ENCODE results near the gene MYO18A. TPM values are rescaled to one million over a fixed set of nuclear protein-coding genes. Genes with fewer than 3 reads are reported as not detected.
"Not testable (repeated sequence)": the region's sequence is repeated elsewhere in the genome, so short reads cannot be mapped to it uniquely, and the experiment has no call there.

The MYO18A gene
- total RNA-seq, 2 donors from 2014 or later = 43.8 to 56.7 TPM

DNA sequence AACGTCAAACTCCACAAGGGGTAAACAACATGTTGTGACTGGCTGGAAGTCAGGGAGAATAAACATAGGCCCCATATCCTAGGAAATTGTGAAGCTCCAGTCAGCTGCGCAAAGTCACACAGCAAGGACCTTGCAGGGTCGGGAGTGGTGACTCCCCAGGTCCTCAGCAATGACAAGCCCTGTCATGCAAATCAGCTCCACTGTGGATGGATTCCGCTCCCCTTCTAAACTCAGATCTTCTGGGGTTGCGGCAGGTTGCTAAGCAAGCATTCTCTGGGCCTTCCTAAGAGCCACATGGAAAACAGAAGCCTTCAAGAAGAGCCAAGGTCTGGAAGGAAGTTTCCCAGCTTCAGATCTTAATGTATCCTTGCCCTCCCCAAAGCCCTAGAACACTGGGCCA lies 28.9 kb upstream of the MYO18A start:
- WGBS, 2 experiments (ENCODE audit: insufficient coverage in 1 of 2, insufficient read length in 1 of 2) = 85 to 90% methylated on average over 4 to 5 of the region's 5 CpGs
- no peak for DNase-seq
- no peak overlapping the region for H3K4me3 ChIP-seq (ENCODE audit: low read length)
- TF ChIP-seq CTCF (conservative IDR thresholded peaks at IDR 0.05) = no peak
- Mint-ChIP-seq H3K4me1 (no peaks in the 10 kb centered on the region), H3K4me3 (no peak overlapping the region), H3K27me3 (ENCODE audit: insufficient read depth) (no peaks in the 10 kb centered on the region), H3K9me3 (no peaks in the 10 kb centered on the region), H3K27ac (no peak overlapping the region), H3K36me3 (ENCODE audit: low read depth) (no peaks in the 10 kb centered on the region)
- no peaks in the 10 kb centered on the region for H3K4me1 ChIP-seq (ENCODE audit: control insufficient read depth, insufficient read depth, low read length)
- no peaks in the 10 kb centered on the region for H3K27me3 ChIP-seq (ENCODE audit: control insufficient read depth, insufficient read depth, low read length, poor library complexity, severe bottlenecking)
- no peak overlapping the region for H3K27ac ChIP-seq (ENCODE audit: low read depth, low read length)
- no peaks in the 10 kb centered on the region for H3K9me3 ChIP-seq (ENCODE audit: control insufficient read depth, low read length)
- H3K9ac ChIP-seq (ENCODE audit: extremely low read depth, low read length, poor library complexity, severe bottlenecking) = no peak overlapping the region
- no peaks in the 10 kb centered on the region for H3K36me3 ChIP-seq (ENCODE audit: control insufficient read depth, insufficient read depth, low read length)

GRCh38 chr17:29207975-29208374 lies 27.8 kb upstream of the MYO18A start:
- no peaks in the 10 kb centered on the region for H3K9me3 Mint-ChIP-seq
- 88 to 100% methylated on average over 2 of the region's 2 CpGs for WGBS, 2 experiments (ENCODE audit: insufficient coverage in 1 of 2, insufficient read length in 1 of 2)
- Histone ChIP-seq H3K9ac (ENCODE audit: extremely low read depth, low read length, poor library complexity, severe bottlenecking) (no peak overlapping the region), H3K4me3 (ENCODE audit: low read length) (no peak overlapping the region), H3K36me3 (ENCODE audit: control insufficient read depth, insufficient read depth, low read length) (no peaks in the 10 kb centered on the region), H3K27me3 (ENCODE audit: control insufficient read depth, insufficient read depth, low read length, poor library complexity, severe bottlenecking) (no peaks in the 10 kb centered on the region), H3K27ac (ENCODE audit: low read depth, low read length) (no peak overlapping the region), H3K4me1 (ENCODE audit: control insufficient read depth, insufficient read depth, low read length) (no peaks in the 10 kb centered on the region), H3K9me3 (ENCODE audit: control insufficient read depth, low read length) (no peaks in the 10 kb centered on the region)
- no peak for TF ChIP-seq CTCF (conservative IDR thresholded peaks at IDR 0.05)
- H3K27ac Mint-ChIP-seq = no peak overlapping the region
- DNase-seq = no peak
- H3K4me3 Mint-ChIP-seq = no peak overlapping the region
- no peaks in the 10 kb centered on the region for H3K27me3 Mint-ChIP-seq (ENCODE audit: insufficient read depth)
- H3K36me3 Mint-ChIP-seq (ENCODE audit: low read depth) = no peaks in the 10 kb centered on the region
- no peaks in the 10 kb centered on the region for H3K4me1 Mint-ChIP-seq

- 88 to 100% methylated on average over 2 of the region's 2 CpGs for WGBS, 2 experiments (ENCODE audit: insufficient coverage in 1 of 2, insufficient read length in 1 of 2)
- Histone ChIP-seq H3K4me3 (ENCODE audit: low read length) (no peak overlapping the region), H3K36me3 (ENCODE audit: control insufficient read depth, insufficient read depth, low read length) (no peaks in the 10 kb centered on the region), H3K9ac (ENCODE audit: extremely low read depth, low read length, poor library complexity, severe bottlenecking) (no peak overlapping the region), H3K9me3 (ENCODE audit: control insufficient read depth, low read length) (no peaks in the 10 kb centered on the region), H3K27ac (ENCODE audit: low read depth, low read length) (no peak overlapping the region), H3K4me1 (ENCODE audit: control insufficient read depth, insufficient read depth, low read length) (no peaks in the 10 kb centered on the region), H3K27me3 (ENCODE audit: control insufficient read depth, insufficient read depth, low read length, poor library complexity, severe bottlenecking) (no peaks in the 10 kb centered on the region)
- no peaks in the 10 kb centered on the region for H3K36me3 Mint-ChIP-seq (ENCODE audit: low read depth)
- no peaks in the 10 kb centered on the region for H3K9me3 Mint-ChIP-seq
- no peak overlapping the region for H3K4me3 Mint-ChIP-seq
- DNase-seq = no peak
- no peak for TF ChIP-seq CTCF (conservative IDR thresholded peaks at IDR 0.05)
- H3K4me1 Mint-ChIP-seq = no peaks in the 10 kb centered on the region
- H3K27me3 Mint-ChIP-seq (ENCODE audit: insufficient read depth) = no peaks in the 10 kb centered on the region
- H3K27ac Mint-ChIP-seq = no peak overlapping the region
Observed at GRCh38 chr17:29205047-29205446, 24.8 kb upstream of the MYO18A start.

DNA sequence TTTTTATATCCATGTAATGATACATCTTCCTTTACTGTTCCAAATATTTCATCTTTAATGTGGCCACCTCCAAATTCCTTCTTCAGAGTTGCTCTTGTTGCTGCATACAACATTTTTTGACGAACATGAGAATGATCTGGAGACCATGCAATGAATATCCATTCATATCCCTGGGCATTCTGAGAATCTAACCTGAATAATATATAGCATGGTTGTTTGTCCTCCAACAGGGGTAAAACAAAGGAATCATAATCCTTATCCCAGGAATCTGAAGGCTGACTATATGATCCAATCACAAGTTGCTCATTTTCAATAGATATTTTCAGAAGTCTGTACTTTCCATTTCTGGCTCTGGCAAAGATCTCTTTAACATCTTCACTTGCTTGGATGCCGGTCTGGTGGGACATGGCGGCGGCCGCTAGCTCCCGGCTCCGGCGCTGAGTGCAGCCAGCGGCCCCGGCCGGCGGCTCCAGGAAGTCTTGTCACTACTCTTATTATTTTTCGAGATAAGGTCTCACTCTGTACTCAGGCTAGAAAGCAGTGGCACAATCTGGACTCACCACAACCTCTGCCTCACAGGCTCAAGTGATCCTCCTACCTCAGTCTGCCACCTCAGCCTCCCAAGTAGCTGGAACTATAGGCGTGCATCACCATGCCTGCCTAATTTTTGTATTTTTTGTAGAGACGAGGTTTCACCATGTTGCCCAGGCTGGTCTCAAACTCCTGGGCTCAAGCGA lies 24.0 kb upstream of the MYO18A start:
- DNase-seq; H3K9me3 ChIP-seq (ENCODE audit: control insufficient read depth, low read length); H3K27ac ChIP-seq (ENCODE audit: low read depth, low read length); H3K36me3 ChIP-seq (ENCODE audit: control insufficient read depth, insufficient read depth, low read length); H3K27ac Mint-ChIP-seq; H3K4me1 ChIP-seq (ENCODE audit: control insufficient read depth, insufficient read depth, low read length); H3K27me3 ChIP-seq (ENCODE audit: control insufficient read depth, insufficient read depth, low read length, poor library complexity, severe bottlenecking); H3K4me3 Mint-ChIP-seq; H3K9ac ChIP-seq (ENCODE audit: extremely low read depth, low read length, poor library complexity, severe bottlenecking); H3K36me3 Mint-ChIP-seq (ENCODE audit: low read depth); H3K9me3 Mint-ChIP-seq; H3K4me3 ChIP-seq (ENCODE audit: low read length); H3K4me1 Mint-ChIP-seq; H3K27me3 Mint-ChIP-seq (ENCODE audit: insufficient read depth): not testable (repeated sequence)
- 89% methylated on average over 13 to 16 of the region's 16 CpGs for WGBS, 2 experiments (ENCODE audit: insufficient coverage in 1 of 2, insufficient read length in 1 of 2)

All from endodermal cell (in vitro differentiated cells).